ENCODE measurements around the gene CCDC201. TPM values are rescaled to one million over a fixed set of nuclear protein-coding genes. Genes with fewer than 3 reads are reported as not detected.

The CCDC201 gene
- polyA plus RNA-seq, 1 experiment = not detected

GRCh38 chr7:45872116-45873034 is 507 bp downstream of the CCDC201 start:
- DNase-seq (ENCODE audit: low read depth, low spot score) = no peak
- TF ChIP-seq, protein P1, sequence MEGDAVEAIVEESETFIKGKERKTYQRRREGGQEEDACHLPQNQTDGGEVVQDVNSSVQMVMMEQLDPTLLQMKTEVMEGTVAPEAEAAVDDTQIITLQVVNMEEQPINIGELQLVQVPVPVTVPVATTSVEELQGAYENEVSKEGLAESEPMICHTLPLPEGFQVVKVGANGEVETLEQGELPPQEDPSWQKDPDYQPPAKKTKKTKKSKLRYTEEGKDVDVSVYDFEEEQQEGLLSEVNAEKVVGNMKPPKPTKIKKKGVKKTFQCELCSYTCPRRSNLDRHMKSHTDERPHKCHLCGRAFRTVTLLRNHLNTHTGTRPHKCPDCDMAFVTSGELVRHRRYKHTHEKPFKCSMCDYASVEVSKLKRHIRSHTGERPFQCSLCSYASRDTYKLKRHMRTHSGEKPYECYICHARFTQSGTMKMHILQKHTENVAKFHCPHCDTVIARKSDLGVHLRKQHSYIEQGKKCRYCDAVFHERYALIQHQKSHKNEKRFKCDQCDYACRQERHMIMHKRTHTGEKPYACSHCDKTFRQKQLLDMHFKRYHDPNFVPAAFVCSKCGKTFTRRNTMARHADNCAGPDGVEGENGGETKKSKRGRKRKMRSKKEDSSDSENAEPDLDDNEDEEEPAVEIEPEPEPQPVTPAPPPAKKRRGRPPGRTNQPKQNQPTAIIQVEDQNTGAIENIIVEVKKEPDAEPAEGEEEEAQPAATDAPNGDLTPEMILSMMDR (IDR thresholded peaks at IDR 0.05; ENCODE audit: low read depth, low read length) = peak; percentile 57
- H3K4me3 ChIP-seq (ENCODE audit: low read depth, low read length) = no peak overlapping the region
- H3K27me3 ChIP-seq (ENCODE audit: control insufficient read depth, insufficient read depth, low read length) = no peaks in the 10 kb centered on the region
- peaks cover 8% of the 10 kb centered on the region for H3K9me3 ChIP-seq (ENCODE audit: control insufficient read depth, insufficient read depth, low read length)
- CTCF ChIA-PET = interaction anchor here (1.3 kb wide), 1 partner anchor 18 kb away, joined by 3 read pairs; no protein-coding TSS in a partner anchor
- no peak overlapping the region for H3K27ac ChIP-seq (ENCODE audit: low read depth, low read length)
- POLR2A ChIA-PET = no interaction called here

- POLR2A ChIA-PET = interaction anchor here (0.6 to 0.7 kb wide), 2 partner anchors 14 to 1494 kb away, joined by 4 to 5 read pairs; no protein-coding TSS in a partner anchor
- Histone ChIP-seq H3K27me3 (ENCODE audit: control insufficient read depth, insufficient read depth, low read length) (no peaks in the 10 kb centered on the region), H3K9me3 (ENCODE audit: control insufficient read depth, insufficient read depth, low read length) (peaks cover 3% of the 10 kb centered on the region), H3K27ac (ENCODE audit: low read depth, low read length) (peak overlapping the region; percentile 54), H3K4me3 (ENCODE audit: low read depth, low read length) (no peak overlapping the region)
- TF ChIP-seq, protein P1 (IDR thresholded peaks at IDR 0.05; ENCODE audit: low read depth, low read length) = no peak
- CTCF ChIA-PET = interaction anchor here (0.8 kb wide), 1 partner anchor 48 kb away, joined by 4 read pairs; no protein-coding TSS in a partner anchor
- peak; percentile 21 for DNase-seq (ENCODE audit: low read depth, low spot score)
Measured at GRCh38 chr7:45869426-45869825, 3.5 kb downstream of the CCDC201 start.

DNA sequence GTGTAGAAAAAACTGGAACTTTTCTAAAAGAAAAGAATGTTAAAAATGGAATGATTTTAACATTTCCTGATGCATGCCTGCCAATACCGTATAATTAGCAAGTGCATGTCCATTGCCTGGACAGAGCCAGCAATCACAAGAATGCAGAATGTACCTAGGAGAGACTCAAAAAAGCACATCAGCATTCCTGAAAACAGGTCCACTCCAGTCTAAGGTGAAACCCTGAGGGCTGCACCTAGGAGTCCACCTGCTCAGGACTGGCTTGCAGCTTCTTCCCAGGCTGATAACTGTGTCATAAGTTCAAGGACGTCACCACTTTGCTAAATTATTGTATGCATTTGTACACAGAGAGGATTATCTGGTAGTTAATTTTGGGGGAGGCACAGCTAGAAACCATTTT is 5.4 kb downstream of the CCDC201 start:
- Histone ChIP-seq H3K4me3 (ENCODE audit: low read depth, low read length) (no peak overlapping the region), H3K9me3 (ENCODE audit: control insufficient read depth, insufficient read depth, low read length) (peaks cover 3% of the 10 kb centered on the region), H3K27ac (ENCODE audit: low read depth, low read length) (no peak overlapping the region), H3K27me3 (ENCODE audit: control insufficient read depth, insufficient read depth, low read length) (peaks cover 6% of the 10 kb centered on the region)
- CTCF ChIA-PET = interaction anchor here (0.7 kb wide), 1 partner anchor 414 kb away, joined by 3 read pairs; no protein-coding TSS in a partner anchor
- TF ChIP-seq, protein P1 (IDR thresholded peaks at IDR 0.05; ENCODE audit: low read depth, low read length) = no peak
- POLR2A ChIA-PET = no interaction called here
- no peak for DNase-seq (ENCODE audit: low read depth, low spot score)

DNA sequence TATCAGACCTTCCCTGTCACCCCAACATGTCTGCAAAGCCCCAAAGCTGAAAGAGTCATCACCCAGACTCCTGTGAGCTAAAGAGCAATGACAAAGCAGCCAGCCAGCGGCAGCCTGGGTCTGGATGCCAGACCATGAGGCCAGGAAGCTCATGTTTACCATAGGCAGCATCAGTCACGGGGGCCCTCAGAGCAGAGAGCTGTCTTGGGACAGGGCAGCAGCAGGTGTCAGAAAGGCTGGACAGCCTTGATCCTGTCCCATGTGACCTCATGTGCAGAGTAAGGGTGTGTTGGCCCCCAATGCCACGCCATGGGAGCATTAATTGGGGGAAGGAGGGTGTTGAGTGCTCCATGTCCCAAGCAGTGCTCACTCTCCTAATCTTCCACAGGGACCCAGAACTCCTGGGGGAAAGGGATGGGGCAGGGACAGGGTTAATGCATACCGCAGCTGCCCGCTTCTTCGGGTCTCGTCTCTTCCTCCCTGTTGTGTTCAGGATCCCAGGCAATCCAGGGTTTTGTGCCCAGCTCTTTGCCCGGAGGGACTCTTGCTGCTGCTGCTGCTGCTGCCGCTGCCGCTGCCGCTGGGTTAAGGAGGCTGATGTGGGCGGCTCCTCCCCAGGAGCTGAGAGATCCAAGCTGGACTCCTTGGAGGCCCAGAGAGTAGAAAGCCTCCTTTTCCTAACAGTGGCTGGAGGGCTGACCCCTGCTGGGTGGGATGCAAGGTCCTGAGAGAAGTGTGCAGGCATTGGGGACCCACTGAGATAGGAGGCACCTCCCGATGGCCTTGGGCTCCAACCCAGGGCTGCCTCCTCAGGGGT is 7.1 kb downstream of the CCDC201 start:
- CTCF ChIA-PET = interaction anchor here (0.8 to 1.1 kb wide), 2 partner anchors 12 to 24 kb away, joined by 3 to 4 read pairs; no protein-coding TSS in a partner anchor
- Histone ChIP-seq H3K27ac (ENCODE audit: low read depth, low read length) (no peak overlapping the region), H3K4me3 (ENCODE audit: low read depth, low read length) (no peak overlapping the region), H3K27me3 (ENCODE audit: control insufficient read depth, insufficient read depth, low read length) (peaks cover 13% of the 10 kb centered on the region), H3K9me3 (ENCODE audit: control insufficient read depth, insufficient read depth, low read length) (peaks cover 3% of the 10 kb centered on the region)
- no peak for DNase-seq (ENCODE audit: low read depth, low spot score)
- TF ChIP-seq, protein P1 (IDR thresholded peaks at IDR 0.05; ENCODE audit: low read depth, low read length) = no peak
- POLR2A ChIA-PET = no interaction called here

All from AG04450 (cell line).